Stimulated activated naive CD4-positive, alpha-beta T cell (primary cell): ENCODE measurements around the gene BABAM1.

Experiments used
- DNase-seq, 6 experiments: peaks; one replicate each; lab custom pipeline; 2025; lab: John Stamatoyannopoulos, UW

Gene BABAM1

DNA sequence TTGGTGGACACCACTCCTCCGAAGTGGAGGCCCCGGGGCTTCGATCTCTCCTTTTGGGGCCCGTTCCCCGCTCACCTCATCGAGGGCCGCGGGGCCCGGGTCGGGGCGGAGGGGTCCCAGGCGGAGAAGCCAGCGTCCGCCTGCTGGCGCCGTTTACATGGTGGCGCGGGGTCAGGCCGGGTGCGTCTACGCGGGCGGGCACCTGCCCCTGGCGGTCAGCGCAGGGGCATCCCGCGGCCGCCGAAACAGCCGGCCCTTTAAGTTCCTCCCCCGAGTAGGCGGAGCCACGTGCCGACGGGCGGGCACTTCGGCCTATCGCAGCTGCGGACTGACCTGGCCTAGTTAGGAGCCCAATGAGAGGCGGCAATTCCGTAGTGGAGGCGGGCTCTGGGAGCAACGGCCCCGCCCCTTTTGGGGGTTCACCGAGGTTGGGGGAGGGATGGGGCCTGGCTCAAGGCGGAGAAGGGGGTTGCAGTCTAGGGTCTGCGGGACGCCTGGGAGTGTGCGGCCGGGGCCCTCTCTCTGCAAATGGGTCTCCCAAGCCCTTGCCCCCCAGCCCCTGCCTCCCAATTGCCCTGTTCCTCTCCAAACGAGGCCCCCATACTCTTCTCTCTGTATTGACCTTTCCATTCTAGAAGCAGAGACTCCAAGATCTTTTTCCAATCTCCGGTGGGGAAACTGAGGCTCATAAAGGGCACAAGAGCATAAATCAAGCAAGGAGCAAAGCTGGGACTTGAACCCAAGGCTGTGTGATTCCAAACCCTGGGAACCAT lies 36.1 kb downstream of the BABAM1 start, which contains the start of gene ABHD8:
TSS of gene ABHD8 (minus strand) at position 259 of the 773 bp plus-strand sequence. CDS start 1,809 bp downstream, outside the sequence.
- DNase-seq = peak; percentile 80 to 93 (median 90)

DNA sequence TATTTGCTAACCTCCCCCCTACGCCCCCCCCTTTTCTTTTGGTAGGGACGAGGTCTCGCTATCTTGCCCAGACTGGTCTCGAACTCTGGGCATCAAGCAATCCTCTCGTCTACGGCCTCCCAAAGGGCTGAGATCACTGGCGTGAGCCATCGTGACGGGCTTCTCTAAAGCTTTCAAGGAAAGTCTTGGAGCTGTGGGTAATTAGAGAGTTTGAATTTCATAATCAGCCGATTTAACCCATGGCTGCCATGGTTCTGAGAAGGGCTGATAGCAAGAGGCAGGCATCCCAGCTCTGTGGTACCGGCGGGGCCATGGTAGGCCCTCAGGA lies 36.7 kb downstream of the BABAM1 start:
- DNase-seq = no peak

DNA sequence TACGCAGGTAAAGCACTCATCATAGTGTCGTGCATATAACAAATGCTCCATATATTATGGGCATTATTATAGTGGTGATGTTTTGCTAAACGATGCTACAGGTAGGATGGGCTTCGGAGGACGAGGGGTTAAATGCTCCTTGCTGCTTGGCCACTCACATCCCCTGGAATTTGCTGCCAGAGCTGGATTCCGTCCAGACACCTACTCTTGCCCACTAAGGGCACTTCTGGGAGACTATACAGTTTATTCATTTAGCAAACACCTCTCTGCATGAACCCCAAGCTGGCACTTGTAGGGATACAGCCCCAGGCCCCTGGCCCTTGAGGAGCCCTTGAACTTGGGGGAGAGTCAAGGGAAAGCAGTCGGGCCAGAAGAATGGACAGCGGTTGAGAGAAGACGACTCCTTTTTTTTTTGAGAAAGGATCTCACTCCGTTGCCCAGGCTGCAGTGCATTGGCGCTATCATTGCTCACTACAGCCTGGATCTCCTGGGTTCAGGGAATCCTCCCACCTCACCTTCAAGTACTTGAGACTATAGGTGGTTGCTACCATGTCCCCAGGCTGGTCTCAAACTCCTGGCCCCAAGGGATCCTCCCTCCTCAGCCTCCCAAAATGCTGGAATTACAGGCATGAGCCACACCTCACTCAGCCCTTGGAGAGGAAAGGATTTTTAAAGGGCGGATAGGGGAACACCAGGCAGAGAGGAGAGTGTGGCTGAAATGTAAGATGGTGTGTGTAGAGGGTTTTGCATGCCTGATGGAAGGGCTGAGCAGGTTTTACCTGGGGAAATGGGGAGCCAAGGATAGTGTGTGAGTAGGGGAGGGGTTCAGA lies 37.4 kb downstream of the BABAM1 start:
- peak in 1 of 6 experiments; percentile 11 for DNase-seq

GRCh38 chr19:17305216-17305516 lies 37.9 kb downstream of the BABAM1 start:
- DNase-seq = no peak

GRCh38 chr19:17305517-17306284 lies 38.5 kb downstream of the BABAM1 start, which contains the start of gene MRPL34:
MRPL34 (plus strand) TSS chr19:17305872; CDS start chr19:17305893, 21 bp downstream.
- peak; percentile 81 to 94 (median 92) for DNase-seq

DNA sequence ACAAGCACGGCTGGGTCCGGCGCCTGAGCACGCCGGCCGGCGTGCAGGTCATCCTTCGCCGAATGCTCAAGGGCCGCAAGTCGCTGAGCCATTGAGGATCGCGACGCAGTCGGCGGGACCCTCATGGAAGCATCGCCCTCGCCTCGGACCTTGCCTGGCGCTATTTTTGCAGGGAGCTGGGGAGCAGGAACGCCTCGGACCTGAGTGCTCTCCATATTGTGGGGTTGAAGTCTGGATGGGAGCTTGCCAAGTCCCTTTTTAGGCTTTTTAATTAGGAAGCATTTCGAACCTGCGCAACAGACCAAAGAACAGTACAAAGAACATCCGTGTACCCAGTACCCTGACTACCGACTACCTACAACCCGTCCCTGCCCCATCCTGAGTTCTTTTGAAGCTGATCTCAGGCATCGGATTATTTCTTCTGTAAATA lies 39.1 kb downstream of the BABAM1 start:
- DNase-seq = no peak

DNA sequence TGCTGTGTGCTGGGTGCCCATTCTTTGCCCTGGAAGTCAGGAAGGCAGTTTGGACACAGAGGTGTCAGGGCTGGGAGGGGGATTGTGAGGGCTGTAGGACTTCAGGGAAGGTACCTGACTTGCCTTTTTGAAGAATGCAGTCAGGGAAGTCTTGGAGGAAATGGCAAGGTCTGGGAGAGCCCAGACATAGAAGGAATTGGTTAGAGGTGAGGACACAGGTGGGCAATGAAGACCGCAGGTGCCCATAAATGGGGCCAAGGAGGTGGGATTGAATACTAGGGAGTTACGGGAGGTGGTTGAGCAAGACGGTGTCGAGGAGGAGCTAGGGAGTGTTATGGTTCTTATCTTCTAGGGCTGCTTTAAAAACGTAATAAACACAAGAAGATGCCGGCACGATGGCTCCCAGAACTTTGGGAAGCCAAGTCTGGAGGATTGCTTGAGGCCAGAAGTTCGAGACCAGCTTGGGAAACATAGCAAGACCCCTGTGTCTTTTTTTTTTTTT lies 40.7 kb downstream of the BABAM1 start:
- DNase-seq = no peak

DNA sequence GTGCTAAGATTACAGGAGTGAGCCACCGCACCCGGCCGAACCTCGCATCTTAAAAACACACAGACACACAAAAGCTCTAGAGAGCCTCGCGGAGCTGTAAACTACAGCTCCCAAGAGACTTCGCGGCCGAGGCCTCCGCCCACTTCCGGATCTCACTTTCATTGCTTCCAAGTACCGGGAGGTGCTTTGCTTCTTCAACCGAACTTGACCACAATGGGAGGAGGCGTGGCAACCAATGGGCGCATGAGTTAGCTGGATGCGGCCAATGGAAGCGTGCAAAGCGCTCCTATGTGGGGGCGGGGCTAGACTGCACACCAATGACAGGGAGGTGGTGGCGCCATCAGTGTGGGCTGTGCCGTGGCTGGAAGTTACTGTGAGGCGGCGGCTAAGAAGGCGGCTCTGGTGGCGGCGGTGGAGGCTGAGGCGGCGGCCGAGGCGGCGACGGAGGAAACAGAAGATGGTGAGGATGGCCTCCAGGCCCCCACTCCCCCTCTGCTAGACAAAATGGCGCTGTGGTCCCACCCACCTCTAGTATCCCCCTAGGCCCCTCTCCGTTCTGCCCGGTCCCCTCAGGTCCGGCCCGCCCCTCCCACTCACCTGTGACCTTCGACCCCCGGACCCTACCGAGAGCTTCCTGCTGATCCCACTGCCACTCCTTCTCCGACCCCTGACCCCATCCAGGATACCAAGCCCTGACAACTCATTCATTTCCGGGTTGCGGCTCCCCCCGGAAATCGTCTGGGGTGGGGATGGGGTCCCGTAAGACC lies 42.1 kb downstream of the BABAM1 start, which contains the start of gene DDA1:
TSS of gene DDA1 (plus strand) at position 366 of the 767 bp plus-strand sequence. CDS start at position 458, 92 bp downstream.
- DNase-seq = peak; percentile 93 to 100 (median 99)

DNA sequence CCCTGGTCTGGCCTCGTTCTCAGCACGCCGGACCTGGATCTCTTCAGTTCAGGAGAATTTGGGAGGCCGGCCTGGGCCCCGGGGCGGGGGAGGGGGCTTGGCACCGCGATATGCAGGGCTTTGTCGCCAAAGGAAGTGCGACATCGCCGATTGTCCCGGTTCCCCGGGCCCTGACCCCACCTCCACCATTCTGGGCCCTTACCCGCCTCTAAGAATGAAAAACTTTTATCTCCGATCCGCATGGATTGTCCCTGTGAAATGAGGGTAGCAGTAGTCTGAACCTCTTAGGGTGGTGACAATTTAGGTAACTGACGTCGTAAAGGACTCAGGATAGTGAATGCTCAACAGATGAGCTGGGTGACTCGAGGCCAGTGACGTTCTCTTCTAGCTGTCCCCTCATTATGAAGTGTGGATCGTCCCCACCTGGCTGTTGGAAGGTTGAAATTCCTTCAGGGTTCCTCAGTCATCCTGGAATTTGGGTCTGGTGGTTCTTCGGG lies 42.8 kb downstream of the BABAM1 start:
- peak in 3 of 6 experiments; percentile 45 to 61 (median 48) for DNase-seq

- no peak for DNase-seq
Observed at GRCh38 chr19:17311455-17312188, 44.4 kb downstream of the BABAM1 start.

DNA sequence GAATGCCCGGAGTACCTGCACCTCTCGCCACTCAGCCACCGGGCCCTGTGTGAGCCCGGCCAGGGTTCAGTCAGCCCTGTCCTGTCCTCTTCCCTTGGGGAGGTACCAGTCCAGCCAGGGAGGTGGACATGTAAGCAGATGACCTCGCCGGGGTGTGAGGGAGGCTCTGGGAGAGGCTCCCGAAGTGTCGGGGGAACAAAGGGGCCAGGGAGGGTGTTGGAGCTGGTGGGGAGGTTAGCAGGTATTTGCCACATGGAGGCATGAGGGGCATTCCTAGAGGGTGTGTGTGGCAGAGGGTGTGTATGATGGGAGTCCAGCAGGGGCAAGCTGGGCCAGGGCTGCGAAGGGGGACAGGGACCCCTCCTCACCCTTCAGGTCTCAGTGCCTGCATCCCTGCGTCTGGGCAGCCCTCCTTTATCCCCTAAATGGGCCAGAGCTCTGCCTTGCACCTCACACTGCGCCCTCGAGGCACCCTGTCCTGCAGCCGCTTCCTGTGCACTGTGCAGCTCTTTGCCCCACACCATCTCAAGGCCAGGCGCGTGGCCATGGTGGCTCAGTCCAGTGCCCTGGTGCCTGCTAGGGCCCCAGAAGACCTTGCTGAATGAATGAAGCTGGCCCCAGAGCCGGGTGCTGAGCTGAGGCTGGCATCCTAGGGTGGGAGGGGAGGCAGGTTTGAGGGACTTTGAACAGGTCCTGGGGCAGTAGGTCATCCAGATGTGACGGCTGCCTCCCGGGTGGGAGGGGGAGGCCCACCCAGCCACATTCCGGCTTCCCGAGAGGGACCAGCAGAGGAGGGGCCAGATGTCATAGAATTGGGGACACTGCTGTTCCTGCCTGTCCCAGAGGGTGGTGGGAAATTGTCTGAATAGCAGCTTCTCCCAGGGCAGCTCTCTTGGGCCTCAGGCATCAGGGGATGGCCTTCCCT lies 45.2 kb downstream of the BABAM1 start:
- DNase-seq = no peak

DNA sequence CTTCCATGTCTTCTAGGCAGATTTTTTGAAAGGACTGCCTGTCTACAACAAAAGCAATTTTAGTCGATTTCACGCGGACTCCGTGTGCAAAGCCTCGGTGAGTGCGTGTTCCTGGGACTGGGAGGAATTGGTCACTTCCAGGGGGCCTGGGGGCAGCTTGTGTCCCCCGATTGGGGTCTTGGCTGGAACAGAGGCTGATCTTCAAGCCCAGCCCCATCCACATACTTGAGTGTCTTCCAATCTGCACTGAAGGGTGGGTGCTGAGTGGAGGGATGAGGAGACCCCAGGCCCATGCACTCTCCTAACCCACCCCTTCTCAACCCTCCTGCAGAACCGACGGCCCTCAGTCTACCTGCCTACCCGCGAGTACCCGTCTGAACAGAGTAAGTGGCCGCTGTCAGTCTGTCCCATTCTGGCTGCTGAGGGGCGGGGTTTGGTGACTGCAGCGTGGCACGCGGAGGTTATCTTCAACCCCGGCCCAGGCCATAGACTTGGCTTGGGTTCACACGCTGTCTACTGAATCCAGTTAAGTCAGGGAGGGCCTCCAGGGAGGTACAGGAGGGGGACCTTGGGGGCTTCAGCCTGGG lies 46.9 kb downstream of the BABAM1 start:
- no peak for DNase-seq

GRCh38 chr19:17318966-17319365 lies 51.7 kb downstream of the BABAM1 start:
- DNase-seq = no peak

DNA sequence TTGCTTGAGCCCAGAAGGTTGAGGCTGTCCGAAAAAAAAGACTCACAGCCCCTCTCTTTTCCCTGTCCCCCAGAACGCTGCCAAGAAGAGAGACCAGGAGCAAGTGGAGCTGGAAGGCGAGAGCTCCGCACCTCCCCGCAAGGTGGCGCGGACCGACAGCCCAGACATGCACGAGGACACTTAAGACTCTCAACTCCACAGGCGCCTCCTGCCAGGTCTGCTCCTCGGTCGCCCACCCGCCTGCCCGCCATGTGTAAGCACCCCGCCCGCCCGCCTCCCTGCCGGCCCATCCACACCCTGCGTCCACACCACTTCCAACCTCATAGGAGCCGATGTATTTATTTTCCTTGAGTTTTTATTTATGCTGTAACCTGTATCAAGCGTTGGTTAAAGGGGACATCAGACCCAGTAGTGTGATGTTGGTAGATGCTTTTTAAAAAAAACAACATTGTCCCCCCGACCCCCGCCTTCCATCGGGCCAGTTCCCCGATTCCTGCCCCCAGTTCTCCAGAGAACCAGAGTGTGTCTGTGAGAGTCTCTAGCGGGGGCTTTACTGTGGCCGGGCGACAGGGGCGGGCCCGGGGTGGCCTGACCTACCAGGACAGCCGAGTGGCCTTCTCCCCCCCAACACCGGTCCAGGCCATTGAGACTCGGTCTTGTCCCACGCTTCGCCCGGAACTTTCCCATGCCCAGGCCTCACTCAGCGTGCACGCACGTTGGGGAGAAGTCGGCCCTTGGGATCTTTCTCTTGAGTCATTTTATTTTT lies 52.4 kb downstream of the BABAM1 start:
- DNase-seq = no peak

- no peak for DNase-seq
Observed at GRCh38 chr19:17320435-17320834, 53.2 kb downstream of the BABAM1 start.

- DNase-seq = no peak
Observed at GRCh38 chr19:17321655-17322489, 54.6 kb downstream of the BABAM1 start.

GRCh38 chr19:17322854-17323253 lies 55.6 kb downstream of the BABAM1 start:
- DNase-seq = no peak
